NAMALWA (cell line): ENCODE results near the gene NIPA2.

Experiments
- DNase-seq: peaks from one replicate; pipeline ENCODE4 v3.0.0-alpha.2; 2015; ENCODE audit warnings: low spot score

Gene NIPA2

DNA sequence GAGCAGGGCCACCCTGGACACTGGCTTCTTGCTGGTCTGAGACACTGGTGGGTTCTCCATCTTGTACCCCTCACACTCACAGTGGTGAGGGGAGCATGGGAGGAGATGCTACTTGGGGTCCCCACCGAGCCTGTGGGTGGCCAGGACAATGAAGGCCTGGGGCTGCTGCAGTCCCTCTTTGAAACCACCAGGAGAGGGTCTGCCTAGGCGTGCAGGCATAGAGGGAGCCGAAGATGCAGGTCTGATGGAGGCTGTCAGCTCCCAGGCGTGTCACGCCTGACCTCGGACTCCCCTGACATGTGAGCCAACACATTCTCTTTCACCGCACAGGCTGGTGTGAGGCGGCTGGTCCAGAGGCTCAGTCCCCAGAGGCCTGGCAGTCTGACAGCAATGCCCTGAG is 39.1 kb downstream of the NIPA2 start:
- DNase-seq, result no peak

DNA sequence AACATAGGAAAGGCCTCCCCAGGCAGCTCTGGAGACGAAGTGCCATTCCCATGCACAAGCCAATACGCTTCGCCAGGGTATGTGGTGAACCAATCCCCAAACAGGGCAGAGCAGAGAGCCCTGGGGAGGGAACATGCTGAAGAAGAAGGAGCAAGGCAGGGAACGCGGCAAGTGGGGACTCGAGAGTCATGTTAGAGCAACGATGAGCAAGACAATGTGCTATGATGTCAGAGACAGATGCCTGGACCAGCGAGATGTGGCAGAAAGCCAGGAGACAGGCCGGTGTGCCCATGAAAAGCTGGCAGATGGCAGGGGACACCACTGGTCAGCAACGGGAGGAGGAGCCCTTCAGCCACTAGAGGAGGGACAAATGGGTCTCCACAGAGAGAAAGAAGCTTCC is 39.6 kb downstream of the NIPA2 start:
- no peak for DNase-seq

DNA sequence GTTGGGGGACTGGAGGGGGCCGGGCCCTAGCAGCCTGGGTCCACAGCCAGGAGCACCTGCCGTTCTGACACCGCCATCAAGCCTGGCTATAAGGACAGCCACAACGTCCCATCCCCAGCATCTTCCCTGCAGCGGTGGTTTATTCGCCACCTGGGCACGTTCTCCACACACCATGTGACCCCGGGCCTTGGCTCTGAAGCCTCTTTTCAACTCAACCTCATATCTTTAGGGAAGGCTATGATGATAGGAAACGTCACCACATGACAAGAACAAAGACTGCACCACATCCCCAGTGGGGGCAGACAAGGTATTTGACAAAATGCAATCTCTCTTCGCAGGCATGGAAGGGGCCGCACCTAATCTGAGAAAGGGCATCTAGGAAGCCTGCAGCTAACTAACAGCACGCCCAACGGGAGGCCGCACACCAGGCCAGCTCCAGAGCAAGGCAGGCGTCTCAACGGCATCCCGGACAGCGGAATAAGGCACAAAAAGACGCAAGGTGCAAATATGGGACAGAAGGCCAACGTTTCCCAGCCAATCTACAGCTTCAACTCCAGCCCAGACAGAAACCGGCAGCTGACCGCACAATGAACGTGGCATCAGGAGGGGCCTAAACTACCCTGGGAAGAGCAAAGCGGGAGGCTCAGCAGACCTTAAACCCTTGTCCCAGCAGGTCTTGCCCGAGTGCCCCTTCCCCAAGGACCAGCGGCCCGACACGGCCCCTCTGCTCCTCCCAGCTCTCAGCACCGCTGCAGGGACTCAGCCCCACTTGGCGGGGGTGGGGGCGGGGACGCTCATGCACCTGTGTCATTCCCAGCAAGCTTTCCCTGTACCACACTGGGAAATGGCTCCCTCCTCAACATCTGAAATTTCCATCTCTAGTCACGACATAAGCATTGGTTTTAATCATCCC is 41.9 kb downstream of the NIPA2 start:
- DNase-seq, result no peak

DNA sequence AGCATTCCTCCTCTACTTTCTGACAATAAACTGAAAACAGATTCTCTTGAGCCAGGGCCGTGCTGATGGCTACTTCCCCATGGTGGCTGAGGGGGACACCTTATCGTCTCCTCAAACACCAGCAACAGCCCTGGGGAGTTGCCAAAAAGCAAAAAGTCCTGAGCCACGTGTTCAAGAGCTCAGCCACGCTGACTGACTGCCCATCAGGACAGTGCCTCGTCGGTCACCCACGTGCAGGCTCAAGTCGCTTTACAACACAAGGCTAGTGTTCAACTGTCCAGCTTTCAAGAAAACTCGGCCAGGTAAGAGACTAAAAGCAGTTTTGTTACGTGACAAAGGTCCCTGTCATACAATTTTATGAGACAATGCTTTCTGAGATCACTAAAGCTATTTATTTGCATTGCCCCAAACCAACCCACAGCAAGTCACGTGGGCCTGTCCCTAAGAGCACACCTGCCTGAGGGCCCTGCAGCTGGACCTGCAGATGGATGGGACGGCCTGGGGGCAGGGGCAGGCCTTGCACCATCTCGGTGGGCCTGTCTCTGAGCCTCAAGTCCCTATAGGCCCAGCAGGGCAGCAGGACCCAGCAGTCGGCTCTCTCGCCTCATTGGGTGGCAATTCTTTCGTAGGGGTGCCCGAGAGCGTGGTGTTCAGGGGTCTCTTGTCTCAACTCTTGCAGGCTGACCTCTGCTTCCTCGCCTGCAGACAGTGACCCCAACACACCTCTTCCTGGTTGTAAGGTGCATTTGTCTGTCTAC is 42.7 kb downstream of the NIPA2 start:
- no peak for DNase-seq

DNA sequence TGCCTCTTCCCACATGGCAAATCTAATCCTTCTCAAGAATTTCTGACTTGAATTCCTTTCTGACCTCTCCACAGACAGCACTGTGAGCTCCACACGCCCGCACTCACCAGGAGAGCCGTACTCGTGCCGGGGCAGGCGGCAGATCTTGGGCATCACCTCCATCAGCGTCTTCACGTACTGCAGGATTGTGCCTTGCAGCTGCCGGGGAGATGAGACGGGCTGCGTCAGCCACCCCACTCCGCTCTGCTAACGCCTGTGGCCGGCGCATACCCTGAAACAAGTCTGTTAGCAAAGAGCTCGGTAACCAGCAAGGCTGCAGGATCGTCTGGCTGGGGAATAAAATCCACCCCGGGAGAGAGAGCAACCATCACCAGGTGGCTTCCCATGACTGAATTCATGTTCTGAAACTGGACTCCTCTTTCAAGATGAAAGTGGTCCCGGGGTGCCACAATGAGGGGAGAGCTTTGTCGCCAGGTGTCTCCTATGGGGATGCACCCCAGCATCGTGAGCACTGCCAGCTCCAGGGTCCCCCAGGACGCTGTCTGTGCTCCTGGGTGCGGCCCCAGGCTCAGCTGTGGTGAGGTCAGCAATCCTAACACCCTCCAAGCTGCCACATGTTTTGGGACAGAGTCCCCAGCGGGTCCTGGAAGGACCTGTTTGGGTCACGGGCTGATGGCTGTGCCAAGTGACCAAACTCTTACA is 43.4 kb downstream of the NIPA2 start:
- DNase-seq, result no peak

DNA sequence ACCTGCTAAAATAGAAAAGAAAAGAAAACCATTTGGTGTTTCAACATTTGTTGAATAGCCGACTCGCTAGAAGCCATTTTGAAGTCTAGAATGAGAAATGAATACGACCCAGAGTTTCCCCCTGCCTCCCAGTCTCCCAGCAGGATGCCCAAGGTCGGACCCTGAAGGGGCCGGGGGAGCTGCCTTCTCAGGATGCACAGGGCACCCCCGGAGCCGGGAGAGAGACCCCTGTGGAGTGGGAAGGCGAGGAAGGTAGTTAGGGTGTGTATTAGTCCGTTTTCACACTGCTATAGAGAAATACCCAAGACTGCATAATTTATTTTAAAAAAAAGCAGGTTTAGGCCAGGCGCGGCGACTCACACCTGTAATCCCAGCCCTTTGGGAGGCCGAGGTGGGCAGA is 44.7 kb downstream of the NIPA2 start:
- DNase-seq, result no peak

DNA sequence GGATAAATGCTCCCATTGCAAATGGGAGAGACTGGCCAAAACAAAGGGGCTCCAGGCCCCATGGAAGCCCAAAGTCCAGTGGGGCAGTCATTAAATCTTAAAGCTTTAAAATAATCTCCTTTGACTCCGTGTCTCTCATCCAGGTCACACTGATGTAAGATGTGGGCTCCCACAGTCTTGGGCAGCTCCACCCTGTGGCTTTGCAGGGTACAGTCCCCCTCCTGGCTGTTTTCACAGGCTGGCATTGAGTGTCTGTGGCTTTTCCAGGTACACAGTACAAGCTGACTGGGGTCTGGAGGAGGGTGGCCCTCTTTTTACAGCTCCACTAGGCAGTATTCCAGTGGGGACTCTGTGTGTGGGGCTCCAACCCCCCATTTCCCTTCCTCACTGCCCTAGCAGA is 45.9 kb downstream of the NIPA2 start:
- DNase-seq, result peak; percentile 52

DNA sequence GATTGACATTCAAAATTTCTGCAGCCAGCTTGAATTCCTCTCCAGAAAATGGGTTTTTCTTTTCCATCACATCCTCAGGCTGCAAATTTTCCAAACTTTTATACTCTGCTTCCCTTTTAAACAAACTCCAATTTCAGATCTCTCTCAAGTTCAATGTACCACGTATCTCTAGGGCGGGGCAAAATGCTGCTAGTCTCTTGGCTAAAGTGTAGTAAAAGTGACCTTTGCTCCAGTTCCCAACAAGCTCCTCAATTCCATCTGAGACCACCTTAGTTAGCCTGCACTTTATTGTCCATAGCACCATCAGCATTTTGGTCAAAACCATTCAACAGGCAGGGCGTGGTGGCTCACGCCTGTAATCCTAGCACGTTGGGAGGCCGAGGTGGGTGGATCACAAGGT is 46.7 kb downstream of the NIPA2 start:
- no peak for DNase-seq

DNA sequence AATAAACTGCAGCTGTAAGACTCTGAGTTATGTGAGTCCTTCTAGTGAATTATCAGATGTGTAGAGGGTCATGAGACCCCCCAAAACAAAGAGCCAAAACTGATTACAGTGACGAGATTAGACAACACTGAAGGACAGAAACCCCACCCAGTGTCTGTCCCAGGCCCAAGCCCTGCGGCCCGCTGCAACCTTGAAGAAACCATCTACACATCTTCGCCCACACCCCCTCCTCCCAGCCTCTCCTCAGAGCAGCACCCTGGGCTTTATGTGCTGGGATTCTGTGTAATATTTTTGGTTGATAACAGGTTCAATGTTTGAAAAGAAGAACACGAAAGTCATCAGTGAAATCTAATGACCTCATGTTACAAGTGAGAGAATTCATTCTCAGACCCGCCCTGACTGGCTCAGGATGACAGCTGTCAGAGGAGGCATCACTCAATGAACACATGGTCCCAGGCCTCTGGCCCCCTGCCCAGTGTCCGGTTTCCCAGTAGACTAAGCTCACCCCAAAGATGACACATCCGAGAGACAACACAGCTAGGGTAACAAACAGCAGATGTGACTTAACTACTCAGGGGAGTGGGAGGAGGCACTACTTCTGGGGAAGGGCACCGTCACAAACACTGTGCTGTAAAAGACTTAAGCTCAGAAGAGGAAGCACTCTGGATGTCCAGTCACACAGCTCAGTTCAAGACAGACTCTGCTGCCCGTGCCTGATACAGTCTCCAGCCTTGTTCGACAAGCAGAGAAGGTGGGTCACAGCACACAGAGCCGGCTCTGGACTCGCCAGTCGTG is 48.9 kb downstream of the NIPA2 start:
- DNase-seq, result no peak

DNA sequence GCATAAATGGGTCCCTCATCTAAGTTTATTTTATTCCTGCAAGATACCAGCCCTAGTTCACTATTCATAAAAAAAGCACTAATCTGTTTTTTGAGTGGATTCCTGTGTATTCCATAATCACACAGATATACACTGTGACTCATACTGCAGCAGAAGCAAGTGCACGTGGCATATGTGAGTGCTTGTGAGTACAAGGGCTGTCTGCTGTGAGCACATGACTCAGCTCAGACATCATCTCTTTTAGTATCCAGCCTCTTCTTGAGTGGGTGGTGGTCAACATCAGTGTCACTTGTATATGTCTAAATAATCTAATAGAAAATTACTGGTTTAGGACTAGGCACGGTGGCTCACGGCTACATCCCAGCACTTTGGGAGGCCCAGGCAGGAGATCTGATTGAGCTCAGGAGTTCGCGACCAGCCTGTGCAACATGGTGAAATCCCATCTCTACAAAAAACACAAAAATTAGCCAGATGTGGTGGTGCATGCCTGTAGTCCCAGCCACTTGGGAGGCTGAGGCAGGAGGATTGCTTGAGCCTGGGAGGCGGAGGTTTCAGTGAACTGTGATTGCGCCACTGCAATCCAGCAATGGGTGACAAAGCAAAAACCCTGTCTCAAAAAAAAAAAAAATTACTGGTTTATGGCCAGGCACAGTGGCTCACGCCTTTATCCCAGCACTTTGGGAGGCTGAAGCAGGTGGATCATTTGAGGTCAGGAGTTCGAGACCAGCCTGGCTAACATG is 49.8 kb downstream of the NIPA2 start:
- DNase-seq, result no peak

DNA sequence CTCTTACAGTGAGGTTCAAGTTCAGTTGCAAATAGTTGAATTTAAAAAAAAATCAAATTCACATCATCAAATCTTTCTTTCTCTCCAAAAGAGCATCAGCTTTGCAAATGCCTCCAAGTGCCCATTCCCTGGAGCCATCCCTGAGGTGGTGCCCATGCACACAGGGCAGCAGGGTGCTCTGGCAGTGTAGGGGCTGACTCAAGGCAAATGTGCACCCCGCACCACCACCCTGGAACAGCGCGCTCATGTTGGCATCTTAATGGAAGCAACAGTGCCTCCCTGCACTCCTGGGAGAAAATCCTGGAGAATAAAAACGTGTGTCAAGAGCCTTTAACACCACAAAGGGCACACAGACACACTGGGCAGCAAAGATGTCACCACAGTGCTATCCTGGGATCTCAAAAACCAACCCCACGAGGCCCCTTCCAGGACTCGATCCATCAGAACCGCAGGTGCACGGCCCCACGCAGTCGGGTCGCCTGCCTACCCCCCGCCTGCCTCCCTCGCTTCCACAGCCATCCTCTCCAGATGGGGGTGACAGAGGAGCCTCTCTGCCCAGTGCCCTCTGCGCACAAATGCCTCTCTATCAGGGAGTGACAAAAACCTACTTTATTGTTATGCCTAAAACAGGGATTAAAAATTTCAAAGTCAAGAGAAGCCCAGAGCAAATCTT is 50.8 kb downstream of the NIPA2 start:
- no peak for DNase-seq

DNA sequence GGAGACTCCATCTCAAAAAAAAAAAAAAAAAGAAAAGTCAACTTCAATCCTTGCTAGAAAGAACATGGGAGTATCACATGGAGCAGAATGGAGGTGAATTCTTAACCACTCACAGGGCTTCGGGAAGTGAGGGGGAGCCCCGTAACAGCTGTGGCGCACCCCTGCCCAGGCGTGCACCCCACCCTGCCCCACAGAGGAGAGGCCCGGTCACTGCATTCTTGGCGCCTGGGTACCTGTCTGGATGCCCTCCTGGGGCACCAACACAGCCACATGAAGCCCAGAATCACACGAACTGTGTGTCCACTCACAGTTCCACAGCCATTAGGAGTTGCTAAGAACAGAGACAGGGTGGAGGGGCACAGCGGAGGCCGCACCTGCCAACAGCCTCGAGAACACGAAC is 51.8 kb downstream of the NIPA2 start:
- DNase-seq, result no peak

DNA sequence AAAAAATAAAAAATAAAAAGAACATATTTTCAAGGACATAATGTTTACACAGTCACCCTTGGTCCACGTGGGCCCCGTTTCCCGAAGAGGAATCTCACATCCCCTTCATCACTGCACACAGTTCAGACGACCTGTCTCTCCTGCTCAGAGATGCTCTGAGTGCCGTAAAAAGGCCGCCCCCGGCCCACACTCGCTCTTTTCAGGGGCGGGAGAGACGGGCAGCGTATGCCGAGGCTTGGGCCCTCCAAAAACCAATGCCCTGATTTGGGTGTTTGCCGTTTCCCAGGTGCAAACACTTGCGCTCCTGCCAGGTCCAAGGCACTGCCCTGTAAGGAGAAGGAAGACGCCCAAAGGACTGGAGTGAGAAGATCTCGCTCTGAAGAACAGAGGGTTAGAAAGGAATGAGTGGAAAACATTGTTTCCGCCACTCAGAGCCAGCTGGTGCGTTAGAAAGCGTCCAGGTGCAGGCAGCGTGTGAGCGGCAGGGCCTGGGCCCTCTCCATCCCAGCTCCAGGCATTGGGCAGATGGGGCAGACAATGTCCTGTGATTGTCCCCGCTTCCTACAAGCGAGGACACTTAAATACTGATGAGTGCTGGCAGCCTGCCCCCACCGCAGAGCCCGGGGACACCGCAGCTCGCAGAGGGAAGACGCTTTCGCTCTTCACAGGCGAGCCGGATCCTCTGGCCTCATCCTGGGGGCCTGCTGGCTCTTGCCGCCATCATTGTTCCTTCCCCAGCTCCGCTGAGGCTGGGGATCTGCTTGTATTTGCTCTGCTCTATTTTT is 53.2 kb downstream of the NIPA2 start:
- no peak for DNase-seq

DNA sequence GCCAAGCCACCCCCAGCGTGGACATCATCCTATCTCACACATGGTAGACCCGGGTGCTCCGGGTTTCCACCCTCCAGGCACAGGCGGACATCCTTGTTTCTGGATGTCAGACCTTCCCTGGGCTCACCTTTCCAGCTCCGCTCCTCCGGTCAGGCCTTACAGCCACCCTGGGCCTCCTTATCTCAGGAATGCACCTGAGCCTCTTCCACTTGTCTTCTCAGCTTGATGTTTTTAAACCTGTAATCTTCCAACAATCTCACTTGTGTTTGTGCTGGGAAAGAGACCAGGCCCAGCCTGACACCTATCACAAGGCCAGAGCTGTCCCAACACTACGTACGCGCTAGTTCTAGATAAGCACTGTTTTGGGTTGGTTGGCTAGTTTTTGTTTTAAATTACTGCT is 53.9 kb downstream of the NIPA2 start:
- DNase-seq, result no peak

DNA sequence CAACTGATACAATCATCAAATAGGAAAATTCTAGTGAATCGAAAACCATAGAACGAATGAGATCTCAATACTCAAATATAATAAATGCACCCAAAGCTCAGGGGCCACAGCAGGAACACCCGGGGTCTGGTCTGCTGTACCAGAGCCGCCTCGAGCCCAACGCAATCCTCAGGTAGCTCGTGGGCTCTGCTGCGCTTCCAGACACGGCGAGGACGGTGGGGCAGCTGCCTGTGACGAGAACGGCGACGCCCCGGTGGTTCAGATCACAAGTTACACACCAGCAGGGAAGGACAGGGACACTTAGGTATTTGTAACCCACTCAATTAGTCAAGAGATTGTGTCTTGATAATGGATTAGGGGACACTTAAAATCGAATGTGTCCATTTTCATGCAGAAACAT is 54.6 kb downstream of the NIPA2 start:
- DNase-seq, result no peak

DNA sequence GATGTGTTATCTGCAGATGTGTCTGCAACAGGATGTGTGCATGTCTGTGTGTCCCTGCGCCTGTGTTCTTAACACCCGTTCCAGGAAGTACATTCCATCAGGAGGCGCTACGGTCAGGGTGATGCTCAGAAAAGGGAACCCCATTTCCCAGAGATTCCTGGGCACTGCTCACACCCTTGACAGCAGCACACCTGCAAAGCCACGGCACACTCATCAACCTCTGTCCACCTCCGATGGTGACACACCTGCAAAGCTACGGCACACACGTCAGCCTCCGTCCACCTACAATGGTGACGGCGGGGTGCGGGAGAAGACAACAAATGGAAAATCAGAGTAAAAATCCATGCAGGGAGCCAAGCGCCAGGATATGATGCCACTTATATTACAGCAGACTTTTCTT is 55.4 kb downstream of the NIPA2 start:
- DNase-seq, result no peak

DNA sequence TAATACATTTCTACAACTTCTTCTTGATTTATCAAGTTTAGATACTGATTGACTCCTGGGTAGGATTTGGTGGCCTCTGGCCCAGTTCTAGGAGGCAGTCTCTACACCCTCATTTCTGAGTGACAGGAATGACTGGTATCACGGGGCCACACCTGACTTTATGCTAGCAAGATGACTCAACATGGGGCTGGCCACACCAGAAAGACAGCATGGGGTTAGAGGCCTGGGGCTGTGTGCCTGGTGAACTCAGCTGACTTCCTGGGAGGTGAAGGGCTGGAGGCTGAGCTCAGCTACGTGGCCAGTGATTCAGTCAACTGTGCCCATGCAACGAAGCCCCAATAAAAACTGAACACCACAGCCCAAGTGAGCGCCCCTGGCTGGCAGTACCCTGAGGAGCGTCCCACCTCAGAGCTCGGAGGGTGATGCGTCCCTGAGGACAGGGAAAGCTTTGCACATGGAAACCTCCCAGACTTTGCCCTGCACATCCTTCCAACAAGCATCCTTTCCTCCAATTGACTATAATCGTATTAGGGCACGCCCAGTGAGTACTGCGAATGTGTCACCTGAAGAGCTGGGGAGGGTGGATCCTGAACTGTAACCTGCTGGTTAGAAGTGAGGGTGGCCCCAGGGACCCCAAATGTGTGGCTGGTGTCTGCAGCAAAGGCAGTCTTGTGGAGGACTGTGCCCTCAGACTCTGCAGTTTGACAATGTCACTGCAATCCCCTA is 57.2 kb downstream of the NIPA2 start:
- no peak for DNase-seq

DNA sequence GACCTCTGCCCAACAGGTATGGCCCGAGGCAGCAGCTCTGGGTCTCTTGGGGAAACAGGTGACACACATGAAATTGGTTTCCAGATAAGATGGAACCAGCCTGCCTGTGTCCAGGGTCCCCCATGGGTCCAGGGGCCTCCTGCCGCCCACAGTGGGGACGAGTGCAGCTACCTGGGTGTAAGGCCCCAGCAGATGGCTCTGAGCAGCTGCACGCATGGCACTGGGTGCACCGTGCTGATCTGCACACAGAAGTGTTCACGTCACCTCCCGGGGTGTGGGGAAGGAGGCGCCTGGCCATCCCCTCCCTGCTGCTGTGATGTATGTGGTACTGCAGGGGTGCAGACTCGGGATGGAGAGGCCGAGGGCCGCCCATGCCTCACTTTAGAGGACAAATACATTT is 63.6 kb downstream of the NIPA2 start:
- no peak for DNase-seq

DNA sequence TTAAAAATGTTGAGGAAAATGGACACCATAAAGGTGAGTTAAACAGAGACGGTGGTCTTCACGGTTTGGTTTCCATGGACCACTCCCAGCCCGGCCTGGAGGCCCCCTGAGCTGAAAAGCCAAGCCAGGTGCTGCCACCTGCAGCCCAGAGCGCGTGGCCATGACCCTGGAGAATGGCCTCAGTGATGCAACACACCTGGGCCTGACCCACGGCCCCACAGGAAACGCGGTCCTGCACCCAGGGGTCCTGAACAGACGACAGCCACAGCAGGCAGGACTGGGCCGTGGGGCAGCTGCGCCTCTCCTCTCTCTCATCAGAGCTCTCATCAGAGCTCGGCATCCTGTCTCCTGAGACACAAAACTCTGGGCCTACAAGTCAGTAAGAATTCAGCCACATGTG is 64.1 kb downstream of the NIPA2 start:
- no peak for DNase-seq
